Caco-2 (cell line): Measurements from ENCODE around the gene STAT5B. TPM values are rescaled to one million over a fixed set of nuclear protein-coding genes. Genes with fewer than 3 reads are reported as not detected.

Experiments
- BruUV-seq: library from RNA; stranded (reverse); fragments of 400-500 nt; replicated peaks from 2 replicates; lab custom pipeline; 2021; lab: Mats Ljungman, UMichigan
- CTCF ChIA-PET: fragments of 300-600 bp; sonication (Branson Sonifier 250); formaldehyde crosslinking; loops from one replicate; lab custom pipeline; 2022; ENCODE audit warnings: antibody characterized with exemption; lab: Charles Lee
- POLR2A ChIA-PET: fragments of 300-600 bp; sonication (Branson Sonifier 250); formaldehyde crosslinking; loops from one replicate; lab custom pipeline; 2022; ENCODE audit warnings: antibody characterized with exemption; lab: Charles Lee
- DNase-seq, 2 experiments: peaks; one replicate each; pipeline versions ENCODE4 v3.0.0 to v3.0.0-alpha.2; 2020 to 2022
- H3K27me3 ChIP-seq: replicated peaks from 2 replicates; pipeline ENCODE4 v1.6.0; 2011; ENCODE audit warnings: low read length; ENCODE audit not compliant: control insufficient read depth, insufficient read depth
- H3K36me3 ChIP-seq: 2 replicates; pipeline ENCODE4 v1.5.1; 2011; ENCODE audit warnings: low read length; ENCODE audit not compliant: control insufficient read depth, insufficient read depth
- H3K4me1 ChIP-seq: fragments of 250-450 bp; sonication (Bioruptor Pico); 2 replicates; pipeline ENCODE4 v1.5.1; 2020; ENCODE audit warnings: mild to moderate bottlenecking
- H3K4me3 ChIP-seq: 2 replicates; pipeline ENCODE4 v1.5.1; 2011; ENCODE audit warnings: low read depth, mild to moderate bottlenecking, control low read depth, low read length
- H3K9me3 ChIP-seq: fragments of 250-450 bp; sonication (Bioruptor Pico); 2 replicates; pipeline ENCODE4 v1.5.1; 2020; ENCODE audit warnings: mild to moderate bottlenecking, moderate library complexity
- H3K27ac Mint-ChIP-seq: one replicate; pipeline ENCODE4 v1.8.0; 2022; ENCODE audit warnings: mixed read lengths; ENCODE audit not compliant: unreplicated experiment
- H3K27me3 Mint-ChIP-seq: one replicate; pipeline ENCODE4 v1.8.0; 2022; ENCODE audit warnings: mixed read lengths; ENCODE audit not compliant: insufficient read depth, unreplicated experiment
- H3K36me3 Mint-ChIP-seq: one replicate; pipeline ENCODE4 v1.8.0; 2022; ENCODE audit warnings: mild to moderate bottlenecking, mixed read lengths; ENCODE audit not compliant: insufficient read depth, unreplicated experiment
- H3K4me1 Mint-ChIP-seq: one replicate; pipeline ENCODE4 v1.8.0; 2022; ENCODE audit warnings: low read depth, mixed read lengths; ENCODE audit not compliant: unreplicated experiment
- H3K4me3 Mint-ChIP-seq: one replicate; pipeline ENCODE4 v1.8.0; 2022; ENCODE audit warnings: mild to moderate bottlenecking, moderate library complexity, mixed read lengths; ENCODE audit not compliant: unreplicated experiment
- H3K9me3 Mint-ChIP-seq: one replicate; pipeline ENCODE4 v1.8.0; 2022; ENCODE audit warnings: mixed read lengths; ENCODE audit not compliant: unreplicated experiment
- CTCF ChIP-seq, 2 experiments: fragments of 200-600 bp in 1 of 2; IDR thresholded peaks; 1 replicate in 1 of 2; 2 replicates in 1 of 2; pipeline versions ENCODE4 v1.5.1 to v1.8.0; 2011 to 2022; ENCODE audit warnings: antibody characterized with exemption in 1 of 2, control low read depth in 1 of 2, inconsistent platforms in 1 of 2, low read depth in 1 of 2, low read length in 1 of 2, mild to moderate bottlenecking in 1 of 2, moderate library complexity in 1 of 2; ENCODE audit not compliant: insufficient read depth in 1 of 2, severe bottlenecking in 1 of 2, unreplicated experiment in 1 of 2
- intact Hi-C: fragments of 100-400 bp; cut with micrococcal nuclease; formaldehyde crosslinking; loops from one replicate; pipeline ENCODE4 v1.10.0; 2022; ENCODE audit not compliant: unreplicated experiment
- total RNA-seq: library from RNA; stranded (reverse); gene quantifications from 2 replicates; pipeline ENCODE4 v1.2.3, GENCODE V29; 2022

The STAT5B gene
- total RNA-seq, 1 experiment from 2014 or later: 46.9 TPM

GRCh38 chr17:42317266-42317845 lies 41.2 kb upstream of the STAT5B start:
- Histone ChIP-seq H3K36me3 (0 out of 2 replicates have a peak, but pooled peaks cover 4% of the 10 kb centered on the region), H3K9me3 (no peaks in the 10 kb centered on the region), H3K4me3 (no peak overlapping the region), H3K4me1 (peaks cover 19% of the 10 kb centered on the region), H3K27me3 (no peaks in the 10 kb centered on the region)
- Mint-ChIP-seq H3K36me3 (peaks cover 57% of the 10 kb centered on the region), H3K9me3 (no peaks in the 10 kb centered on the region), H3K4me3 (no peak overlapping the region), H3K27me3 (no peaks in the 10 kb centered on the region), H3K4me1 (peaks cover 19% of the 10 kb centered on the region), H3K27ac (peak overlapping the region; percentile 1)
- TF ChIP-seq CTCF (IDR thresholded peaks at IDR 0.05; ENCODE audit: insufficient read depth in 1 of 2, low read depth in 1 of 2, low read length in 1 of 2, severe bottlenecking in 1 of 2, unreplicated experiment in 1 of 2): no peak
- POLR2A ChIA-PET: no interaction called here
- CTCF ChIA-PET: interaction anchor here (0.5 to 2.1 kb wide), 4 partner anchors 95 to 168 kb away, joined by 4 to 7 read pairs (median 4); no protein-coding TSS in a partner anchor
- no TSS peak for BruUV-seq
- DNase-seq: peak in 1 of 2 experiments; percentile 30
- intact Hi-C loops: no loop called here

- Mint-ChIP-seq H3K27me3 (no peaks in the 10 kb centered on the region), H3K4me3 (no peak overlapping the region), H3K27ac (peak overlapping the region; percentile 1), H3K9me3 (no peaks in the 10 kb centered on the region), H3K4me1 (peaks cover 22% of the 10 kb centered on the region), H3K36me3 (peaks cover 51% of the 10 kb centered on the region)
- Histone ChIP-seq H3K27me3 (no peaks in the 10 kb centered on the region), H3K36me3 (0 out of 2 replicates have a peak, but pooled peaks cover 4% of the 10 kb centered on the region), H3K4me3 (no peak overlapping the region), H3K9me3 (no peaks in the 10 kb centered on the region), H3K4me1 (peaks cover 25% of the 10 kb centered on the region)
- BruUV-seq: no TSS peak
- CTCF ChIA-PET: interaction anchor here (0.7 to 2.1 kb wide), 3 partner anchors 95 to 169 kb away, joined by 4 to 7 read pairs (median 5); no protein-coding TSS in a partner anchor
- TF ChIP-seq CTCF (IDR thresholded peaks at IDR 0.05; ENCODE audit: insufficient read depth in 1 of 2, low read depth in 1 of 2, low read length in 1 of 2, severe bottlenecking in 1 of 2, unreplicated experiment in 1 of 2): no peak
- no peak for DNase-seq
- POLR2A ChIA-PET: no interaction called here
- intact Hi-C loops: no loop called here
Observed at GRCh38 chr17:42316755-42317154, 40.6 kb upstream of the STAT5B start.

GRCh38 chr17:42315402-42316156 lies 39.4 kb upstream of the STAT5B start:
- no peak for DNase-seq
- ChIA-PET POLR2A (no interaction called here), CTCF (interaction anchor here (0.7 kb wide), 1 partner anchor 99 kb away, joined by 3 read pairs; no protein-coding TSS in a partner anchor)
- no peaks in the 10 kb centered on the region for H3K27me3 Mint-ChIP-seq
- no peaks in the 10 kb centered on the region for H3K9me3 ChIP-seq
- no peaks in the 10 kb centered on the region for H3K9me3 Mint-ChIP-seq
- intact Hi-C loops: no loop called here
- H3K27me3 ChIP-seq: no peaks in the 10 kb centered on the region
- H3K4me1 ChIP-seq: peaks cover 30% of the 10 kb centered on the region
- H3K4me3 Mint-ChIP-seq: no peak overlapping the region
- H3K4me3 ChIP-seq: no peak overlapping the region
- H3K27ac Mint-ChIP-seq: no peak overlapping the region
- H3K36me3 ChIP-seq: 0 out of 2 replicates have a peak, but pooled peaks cover 4% of the 10 kb centered on the region
- H3K36me3 Mint-ChIP-seq: peaks cover 56% of the 10 kb centered on the region
- no TSS peak for BruUV-seq
- TF ChIP-seq CTCF (IDR thresholded peaks at IDR 0.05; ENCODE audit: insufficient read depth in 1 of 2, low read depth in 1 of 2, low read length in 1 of 2, severe bottlenecking in 1 of 2, unreplicated experiment in 1 of 2): no peak
- peaks cover 27% of the 10 kb centered on the region for H3K4me1 Mint-ChIP-seq
